HG03280 (cell line): Measurements from ENCODE around the gene RTF2.
"Not testable (repeated sequence)": the region's sequence is repeated elsewhere in the genome, so short reads cannot be mapped to it uniquely, and the experiment has no call there.

ENCODE experiments used
- ATAC-seq: cut with Tn5 transposase; IDR thresholded peaks from one replicate; pipeline ENCODE4 v1.9.1; 2021; ENCODE audit warnings: mild to moderate bottlenecking, moderate library complexity; ENCODE audit not compliant: unreplicated experiment

The RTF2 gene

DNA sequence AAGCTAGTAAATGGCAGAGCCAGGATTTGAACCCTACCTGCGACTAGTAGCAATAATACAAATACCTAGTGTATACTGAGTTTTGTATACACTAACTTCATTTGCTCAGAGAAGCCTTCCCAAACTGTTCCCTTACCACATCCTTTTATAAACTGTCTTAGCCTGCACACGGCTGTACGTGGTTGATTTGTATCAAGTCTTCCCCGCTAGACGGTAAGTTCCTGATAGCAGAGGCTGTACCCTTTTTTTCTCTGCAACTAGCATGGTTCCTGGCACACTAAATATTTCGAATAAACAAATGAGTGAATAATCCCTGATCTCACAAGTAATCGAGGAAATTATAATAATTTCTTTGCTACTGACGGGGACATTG is 636 bp downstream of the RTF2 start:
- ATAC-seq: no peak

DNA sequence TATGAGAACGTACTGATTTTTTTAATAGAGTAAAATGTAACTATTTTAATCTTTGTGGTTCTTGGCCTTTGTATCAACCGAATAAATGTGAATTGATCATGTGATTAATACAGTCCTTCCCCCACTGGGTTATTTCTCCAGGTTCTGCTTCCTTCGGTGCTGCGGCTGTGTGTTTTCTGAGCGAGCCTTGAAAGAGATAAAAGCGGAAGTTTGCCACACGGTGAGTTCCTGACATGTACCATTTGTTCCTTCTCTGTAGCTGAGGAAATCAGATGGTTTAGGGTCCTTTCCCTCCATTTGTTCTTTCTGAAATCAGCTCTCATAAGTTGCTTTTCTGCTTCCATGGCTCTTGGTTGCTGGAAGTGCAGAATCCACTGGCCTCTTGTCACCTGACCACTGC is 15.5 kb downstream of the RTF2 start:
- ATAC-seq: no peak

DNA sequence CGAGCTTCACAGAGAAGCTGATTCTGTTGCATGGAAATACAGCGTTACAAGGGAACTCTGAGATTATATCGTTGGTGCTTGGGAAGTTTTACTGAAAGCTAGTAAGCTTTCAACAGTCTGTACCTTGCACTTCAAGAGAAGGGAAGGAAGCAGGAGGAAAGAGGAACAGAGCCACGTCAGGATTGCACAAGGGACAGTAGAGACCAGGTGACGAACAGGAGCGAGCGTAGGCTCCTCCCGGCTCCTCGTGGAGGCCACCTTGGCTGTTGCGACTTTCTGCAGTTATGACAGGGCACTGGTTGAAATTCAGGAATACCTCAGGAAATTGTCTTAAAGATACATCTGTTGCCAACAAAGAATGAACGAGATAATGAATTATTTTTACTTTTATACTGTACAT is 18.8 kb downstream of the RTF2 start:
- no peak for ATAC-seq

DNA sequence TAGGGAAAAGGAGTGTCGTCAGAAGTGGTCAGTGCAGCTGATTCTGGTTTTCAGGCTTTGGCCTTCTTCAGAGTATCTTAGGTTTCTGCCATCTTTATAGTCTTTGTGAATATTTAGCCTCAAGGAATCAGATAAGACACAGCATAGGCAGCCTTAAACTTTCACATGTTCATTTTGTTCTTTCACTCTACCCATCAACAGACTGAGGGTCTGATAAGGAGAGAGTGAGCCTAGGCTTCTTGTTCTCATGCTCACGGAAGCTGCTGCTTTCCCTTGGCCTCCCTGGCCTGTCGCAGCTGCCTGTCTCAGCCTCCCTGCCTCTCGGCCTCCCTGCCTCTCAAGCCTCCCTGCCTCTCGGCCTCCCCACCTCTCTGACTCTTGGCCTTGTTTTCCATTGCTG is 20.1 kb downstream of the RTF2 start:
- ATAC-seq: no peak

GRCh38 chr20:56501116-56501515 is 32.7 kb downstream of the RTF2 start:
- no peak for ATAC-seq

- no peak for ATAC-seq
Observed at GRCh38 chr20:56503916-56504315, 35.5 kb downstream of the RTF2 start.

- ATAC-seq: no peak
Observed at GRCh38 chr20:56504373-56505005, 36.1 kb downstream of the RTF2 start.

GRCh38 chr20:56506103-56506502 is 37.7 kb downstream of the RTF2 start:
- ATAC-seq: no peak

DNA sequence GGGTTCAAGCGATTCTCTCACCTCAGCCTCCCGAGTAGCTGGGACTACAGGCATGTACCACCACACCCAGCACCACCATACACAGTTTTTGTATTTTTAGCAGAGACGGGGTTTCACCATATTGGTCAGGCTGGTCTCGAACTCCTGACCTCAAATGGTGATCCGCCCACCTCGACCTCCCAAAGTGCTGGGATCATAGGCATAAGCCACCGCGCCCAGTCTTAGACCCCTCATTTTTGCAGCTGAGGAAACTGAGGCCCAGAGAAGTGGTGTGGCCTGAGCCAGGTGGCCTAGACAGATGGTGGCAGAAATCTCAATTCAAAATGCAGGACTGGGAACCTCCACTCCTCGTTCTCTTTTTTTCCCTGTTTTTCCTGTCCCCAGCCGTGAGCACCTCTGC is 43.5 kb downstream of the RTF2 start:
- no peak for ATAC-seq

- no peak for ATAC-seq
Observed at GRCh38 chr20:56513161-56514150, 45.0 kb downstream of the RTF2 start.

DNA sequence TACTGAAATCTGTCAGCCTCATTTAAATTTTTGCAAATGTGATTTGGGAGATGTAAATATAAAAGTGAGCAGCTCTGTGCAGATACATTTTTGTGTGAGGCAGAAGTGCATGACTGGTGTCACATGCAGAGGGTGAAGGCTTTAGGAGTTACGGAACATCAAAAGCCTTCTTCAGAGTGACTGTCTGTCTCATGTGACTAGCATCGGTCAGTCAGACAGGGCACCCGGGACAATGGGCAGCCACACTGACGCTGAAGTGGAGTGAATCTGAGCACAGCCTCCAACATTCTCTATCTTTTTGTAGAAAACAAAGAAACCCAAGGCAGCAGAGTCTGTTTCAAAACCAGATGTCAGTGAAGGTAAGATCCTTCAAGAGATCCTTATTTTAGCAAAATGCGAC is 48.2 kb downstream of the RTF2 start:
- ATAC-seq: no peak

- ATAC-seq: no peak
Observed at GRCh38 chr20:56517211-56517610, 48.8 kb downstream of the RTF2 start.

GRCh38 chr20:56517641-56518040 is 49.2 kb downstream of the RTF2 start:
- ATAC-seq: no peak

DNA sequence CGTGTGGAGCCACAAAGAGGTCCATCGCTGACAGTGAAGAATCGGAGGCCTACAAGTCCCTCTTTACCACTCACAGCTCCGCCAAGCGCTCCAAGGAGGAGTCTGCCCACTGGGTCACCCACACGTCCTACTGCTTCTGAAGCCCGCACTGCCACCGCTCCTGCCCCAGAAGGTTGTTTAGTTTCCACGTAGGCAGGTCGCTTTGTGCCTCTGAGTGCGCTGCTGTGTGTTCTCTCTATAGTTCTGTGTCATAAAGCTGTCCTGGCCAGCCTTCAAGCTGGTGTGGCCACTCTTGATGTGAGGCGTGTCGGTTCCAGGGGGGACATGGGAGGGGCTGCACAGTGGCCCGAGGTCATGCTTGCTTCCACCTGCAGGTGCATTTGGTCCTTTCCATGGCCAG is 49.7 kb downstream of the RTF2 start:
- no peak for ATAC-seq

- no peak for ATAC-seq
Observed at GRCh38 chr20:56518721-56519398, 50.4 kb downstream of the RTF2 start.

- no peak for ATAC-seq
Observed at GRCh38 chr20:56519551-56519950, 51.1 kb downstream of the RTF2 start.

DNA sequence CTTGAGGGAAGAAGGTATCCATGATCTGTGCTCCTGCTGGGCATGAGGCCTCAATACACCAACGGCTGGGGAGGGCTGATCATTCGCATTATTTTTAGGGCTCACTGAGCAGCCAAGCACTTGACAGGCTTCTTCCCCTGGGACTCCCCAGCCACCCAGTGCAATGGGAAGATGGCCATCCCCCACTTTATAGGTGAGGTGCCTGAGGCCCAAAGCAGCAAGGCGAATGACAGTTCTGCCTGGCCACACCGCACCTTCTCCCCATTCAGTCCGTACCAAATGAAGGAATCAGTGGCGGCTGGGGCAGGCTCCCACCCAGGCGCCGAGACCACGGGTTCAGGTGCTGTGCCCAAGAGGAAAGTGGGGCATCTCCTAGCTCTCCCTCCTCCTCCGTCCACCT is 51.8 kb downstream of the RTF2 start:
- ATAC-seq: no peak

DNA sequence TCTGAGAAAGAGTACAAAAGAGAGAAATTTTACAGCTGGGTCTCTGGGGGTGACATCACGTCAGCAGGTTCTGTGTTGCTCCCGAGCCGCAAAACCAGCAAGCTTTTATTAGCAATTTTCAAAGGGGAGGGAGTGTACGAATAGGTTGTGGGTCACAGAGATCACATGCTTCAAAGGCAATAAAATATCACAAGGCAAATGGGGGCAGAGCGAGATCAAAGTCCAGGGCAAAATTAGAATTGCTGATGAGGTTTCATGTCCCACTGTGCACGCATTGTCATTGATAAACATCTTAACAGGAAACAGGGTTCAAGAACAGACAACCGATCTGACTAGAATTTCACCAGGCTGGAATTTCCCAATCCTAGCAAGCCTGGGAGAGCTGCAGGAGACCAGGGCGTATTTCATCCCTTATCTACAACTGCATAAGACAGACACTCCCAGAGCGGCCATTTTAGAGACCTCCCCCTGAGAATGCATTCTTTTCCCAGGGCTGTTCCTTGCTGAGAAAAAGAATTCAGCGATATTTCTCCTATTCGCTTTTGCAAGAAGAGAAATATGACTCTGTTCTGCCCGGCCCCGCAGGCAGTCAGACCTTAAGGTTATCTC is 52.4 kb downstream of the RTF2 start:
- ATAC-seq: not testable (repeated sequence)

GRCh38 chr20:56522311-56522710 is 53.9 kb downstream of the RTF2 start:
- ATAC-seq: no peak

DNA sequence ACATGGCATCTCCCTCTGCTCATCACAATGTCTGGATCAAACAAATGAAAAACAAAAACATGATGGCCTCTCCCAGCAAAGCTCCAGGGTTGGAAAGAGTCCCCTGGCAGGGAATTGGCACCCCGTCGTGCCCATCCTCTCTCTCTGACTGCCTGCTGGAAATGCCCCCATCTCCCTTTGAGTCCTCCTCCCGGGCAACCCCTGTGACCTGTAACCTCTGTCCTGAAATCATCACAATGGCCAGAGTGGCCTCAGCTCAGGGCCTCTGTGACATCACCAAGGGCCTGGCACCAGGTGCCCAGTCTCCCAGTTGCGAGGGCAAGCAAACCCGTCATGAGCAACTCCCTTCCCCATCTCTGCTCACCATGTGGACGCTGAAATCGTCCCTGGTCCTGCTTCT is 56.0 kb downstream of the RTF2 start, which contains the start of gene FAM209A:
FAM209A (plus strand) TSS at position 301 of the 400 bp plus-strand sequence; CDS start at position 366, 65 bp downstream.
- not testable (repeated sequence) for ATAC-seq

DNA sequence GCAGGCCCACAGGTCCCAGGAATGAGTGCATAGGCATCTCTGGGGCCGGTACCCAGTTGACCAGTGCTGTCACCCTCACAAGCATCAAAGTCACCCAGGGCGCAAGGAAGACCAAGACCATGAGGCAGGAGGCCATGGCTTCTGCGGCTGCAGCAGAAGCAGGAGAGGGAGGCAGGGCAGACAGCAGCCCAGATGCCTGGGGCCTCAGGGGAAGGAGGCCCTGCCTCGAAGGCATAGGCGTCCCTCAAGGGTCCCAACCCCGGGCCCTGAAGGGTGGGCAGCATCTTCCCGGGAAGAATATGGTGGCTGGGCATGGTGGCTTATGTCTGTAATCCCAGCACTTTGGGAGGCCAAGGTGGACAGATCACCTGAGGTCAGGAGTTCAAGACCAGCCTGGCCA is 59.1 kb downstream of the RTF2 start:
- ATAC-seq: no peak
